ENCODE data around the gene LMF2. TPM values are rescaled to one million over a fixed set of nuclear protein-coding genes. Genes with fewer than 3 reads are reported as not detected.
A peak's percentile ranks its signal among the peaks of the same experiment; 100 is the strongest.

Gene LMF2
- total and polyA plus RNA-seq, 2 of the 4 experiments (the other 2 are of a cell fraction) = 16.8 to 82.6 TPM

DNA sequence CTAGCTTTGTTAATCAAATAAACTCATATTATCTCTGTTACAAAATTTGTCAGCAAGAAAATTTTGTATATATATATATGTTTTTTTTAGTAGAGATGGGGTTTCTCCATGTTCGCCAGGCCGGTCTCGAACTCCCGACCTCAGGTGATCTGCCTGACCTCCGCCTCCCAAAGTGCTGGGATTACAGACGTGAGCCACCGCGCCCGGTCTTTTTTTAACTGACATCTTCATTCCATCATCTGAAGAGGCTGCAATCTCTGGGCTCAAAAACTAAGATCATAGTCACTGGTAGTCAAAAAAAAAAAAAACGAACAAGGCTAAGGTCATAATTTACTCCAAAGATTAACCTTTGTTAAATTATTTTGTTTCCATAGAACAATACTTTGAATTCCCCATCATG is 32.9 kb upstream of the LMF2 start:
- no peak overlapping the region for H3K4me2 ChIP-seq (ENCODE audit: low read depth, low read length)

More for the DNA sequence above, 32.9 kb upstream of the LMF2 start:
- in situ Hi-C loops (cut with MboI; ENCODE audit: low sequenced_read_pairs) (no loop called here), intact Hi-C loops (cut with micrococcal nuclease) (no loop called here), dilution Hi-C loops (cut with HindIII; ENCODE audit: low sequenced_read_pairs, unreplicated experiment) (no loop called here)
- Histone ChIP-seq H3K14ac (replicated peaks; ENCODE audit: low read depth, low read length) (no peak overlapping the region), H2AK5ac (ENCODE audit: low read depth, low read length) (no peak overlapping the region), H3K23ac (ENCODE audit: low read depth, low read length) (no peak overlapping the region), H3K27me3 (ENCODE audit: control insufficient read depth, insufficient read depth, low read length) (peaks cover 9% of the 10 kb centered on the region), H3K9ac (ENCODE audit: low read depth, low read length) (no peak overlapping the region), H3K79me1 (ENCODE audit: low read depth in 1 of 2, low read length in 2 of 2) (no peaks in the 10 kb centered on the region), H2AFZ (replicated peaks; ENCODE audit: low read length, poor library complexity) (no peak overlapping the region), H3K9me1 (ENCODE audit: insufficient read depth, low read length) (peaks cover 7% of the 10 kb centered on the region), H4K8ac (ENCODE audit: low read depth in 2 of 2, low read length in 2 of 2) (no peak overlapping the region), H4K20me1 (ENCODE audit: insufficient read depth, low read length) (no peaks in the 10 kb centered on the region), H2BK120ac (ENCODE audit: low read depth, low read length) (no peak overlapping the region; the same call in 1 of the 2 replicates), H2BK5ac (ENCODE audit: low read depth, low read length, poor library complexity, severe bottlenecking) (no peak overlapping the region), H3K4me1 (ENCODE audit: control insufficient read depth, insufficient read depth, low read length) (peaks cover 12% of the 10 kb centered on the region), H3K56ac (ENCODE audit: extremely low read depth, insufficient read depth, low read length) (no peak overlapping the region), H3K27ac (ENCODE audit: insufficient read depth, low read length) (no peak overlapping the region), H2BK20ac (ENCODE audit: low read depth, low read length) (no peak overlapping the region), H3K4ac (ENCODE audit: low read depth, low read length) (no peak overlapping the region), H4K91ac (ENCODE audit: insufficient read depth, low read depth, low read length) (no peak overlapping the region), H3K9me3 (ENCODE audit: control insufficient read depth, insufficient read depth, low read length) (no peaks in the 10 kb centered on the region), H2AK9ac (replicated peaks; ENCODE audit: low read depth, low read length, poor library complexity) (no peak overlapping the region), H3K4me3 (ENCODE audit: insufficient read depth, low read depth, low read length) (no peak overlapping the region), H3K36me3 (ENCODE audit: control insufficient read depth, insufficient read depth, low read length) (no peaks in the 10 kb centered on the region), H3K18ac (ENCODE audit: low read depth, low read length) (no peak overlapping the region; the same call in 1 of the 2 replicates), H4K5ac (ENCODE audit: low read depth, low read length) (no peak overlapping the region), H2BK15ac (ENCODE audit: low read depth, low read length) (0 out of 3 replicates have a peak overlapping the region, but pooled peaks have one; percentile 70)
- ATAC-seq (ENCODE audit: low read depth) = no peak
- no CpG with 5 or more reads among the region's 10 CpGs for WGBS, 2 experiments (ENCODE audit: extremely low coverage in 2 of 2, insufficient read length in 1 of 2)
- CTCF ChIA-PET = interaction anchor here (0.6 to 0.9 kb wide), 3 partner anchors 37 to 47 kb away, joined by 3 to 6 read pairs (median 4); no protein-coding TSS in a partner anchor
- DNase-seq = no peak
- no TSS peak for BruUV-seq (replicated peaks)
- no peak for TF ChIP-seq MAZ (IDR thresholded peaks at IDR 0.05; ENCODE audit: borderline replicate concordance, low read depth, low read length)
- no peak for TF ChIP-seq SMC3 (IDR thresholded peaks at IDR 0.05; ENCODE audit: low read depth, low read length)
- no peak for TF ChIP-seq MXI1 (IDR thresholded peaks at IDR 0.05; ENCODE audit: borderline replicate concordance, low read depth, low read length)
- TF ChIP-seq CEBPB (IDR thresholded peaks at IDR 0.05; ENCODE audit: low read depth, low read length) = no peak
- TF ChIP-seq NFE2L2 (IDR thresholded peaks at IDR 0.05; ENCODE audit: low read depth, low read length) = no peak
- no peak for TF ChIP-seq RCOR1 (IDR thresholded peaks at IDR 0.05; ENCODE audit: insufficient replicate concordance, low read length)
- TF ChIP-seq, protein P1, sequence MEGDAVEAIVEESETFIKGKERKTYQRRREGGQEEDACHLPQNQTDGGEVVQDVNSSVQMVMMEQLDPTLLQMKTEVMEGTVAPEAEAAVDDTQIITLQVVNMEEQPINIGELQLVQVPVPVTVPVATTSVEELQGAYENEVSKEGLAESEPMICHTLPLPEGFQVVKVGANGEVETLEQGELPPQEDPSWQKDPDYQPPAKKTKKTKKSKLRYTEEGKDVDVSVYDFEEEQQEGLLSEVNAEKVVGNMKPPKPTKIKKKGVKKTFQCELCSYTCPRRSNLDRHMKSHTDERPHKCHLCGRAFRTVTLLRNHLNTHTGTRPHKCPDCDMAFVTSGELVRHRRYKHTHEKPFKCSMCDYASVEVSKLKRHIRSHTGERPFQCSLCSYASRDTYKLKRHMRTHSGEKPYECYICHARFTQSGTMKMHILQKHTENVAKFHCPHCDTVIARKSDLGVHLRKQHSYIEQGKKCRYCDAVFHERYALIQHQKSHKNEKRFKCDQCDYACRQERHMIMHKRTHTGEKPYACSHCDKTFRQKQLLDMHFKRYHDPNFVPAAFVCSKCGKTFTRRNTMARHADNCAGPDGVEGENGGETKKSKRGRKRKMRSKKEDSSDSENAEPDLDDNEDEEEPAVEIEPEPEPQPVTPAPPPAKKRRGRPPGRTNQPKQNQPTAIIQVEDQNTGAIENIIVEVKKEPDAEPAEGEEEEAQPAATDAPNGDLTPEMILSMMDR (conservative IDR thresholded peaks at IDR 0.05; ENCODE audit: low read depth, low read length) = no peak
- no peak for TF ChIP-seq FOS (IDR thresholded peaks at IDR 0.05; ENCODE audit: low read depth, low read length)
- no peak for TF ChIP-seq CHD1 (IDR thresholded peaks at IDR 0.05; ENCODE audit: low read depth, low read length)
- TF ChIP-seq, protein P2, sequence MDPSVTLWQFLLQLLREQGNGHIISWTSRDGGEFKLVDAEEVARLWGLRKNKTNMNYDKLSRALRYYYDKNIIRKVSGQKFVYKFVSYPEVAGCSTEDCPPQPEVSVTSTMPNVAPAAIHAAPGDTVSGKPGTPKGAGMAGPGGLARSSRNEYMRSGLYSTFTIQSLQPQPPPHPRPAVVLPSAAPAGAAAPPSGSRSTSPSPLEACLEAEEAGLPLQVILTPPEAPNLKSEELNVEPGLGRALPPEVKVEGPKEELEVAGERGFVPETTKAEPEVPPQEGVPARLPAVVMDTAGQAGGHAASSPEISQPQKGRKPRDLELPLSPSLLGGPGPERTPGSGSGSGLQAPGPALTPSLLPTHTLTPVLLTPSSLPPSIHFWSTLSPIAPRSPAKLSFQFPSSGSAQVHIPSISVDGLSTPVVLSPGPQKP (IDR thresholded peaks at IDR 0.05; ENCODE audit: borderline replicate concordance, low read depth, low read length) = no peak
- no peak for TF ChIP-seq RAD21 (IDR thresholded peaks at IDR 0.05; ENCODE audit: low read length)
- TF ChIP-seq RFX5 (IDR thresholded peaks at IDR 0.05; ENCODE audit: low read depth, low read length) = no peak
- TF ChIP-seq, protein P3, sequence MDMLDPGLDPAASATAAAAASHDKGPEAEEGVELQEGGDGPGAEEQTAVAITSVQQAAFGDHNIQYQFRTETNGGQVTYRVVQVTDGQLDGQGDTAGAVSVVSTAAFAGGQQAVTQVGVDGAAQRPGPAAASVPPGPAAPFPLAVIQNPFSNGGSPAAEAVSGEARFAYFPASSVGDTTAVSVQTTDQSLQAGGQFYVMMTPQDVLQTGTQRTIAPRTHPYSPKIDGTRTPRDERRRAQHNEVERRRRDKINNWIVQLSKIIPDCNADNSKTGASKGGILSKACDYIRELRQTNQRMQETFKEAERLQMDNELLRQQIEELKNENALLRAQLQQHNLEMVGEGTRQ (IDR thresholded peaks at IDR 0.05; ENCODE audit: low read depth, low read length) = no peak
- TF ChIP-seq MAFK (IDR thresholded peaks at IDR 0.05; ENCODE audit: low read depth, low read length) = no peak
- no peak for TF ChIP-seq BHLHE40 (IDR thresholded peaks at IDR 0.05; ENCODE audit: low read depth, low read length)
- TF ChIP-seq POLR2A (IDR thresholded peaks at IDR 0.05; ENCODE audit: low read depth, low read length) = no peak
- POLR2A ChIA-PET (ENCODE audit: unreplicated experiment) = interaction anchor here (0.7 kb wide), 1 partner anchor 16 kb away, joined by 9 read pairs; no protein-coding TSS in a partner anchor

All from IMR-90 (cell line).